Activated CD8-positive, alpha-beta memory T cell treated with anti-CD3 and anti-CD28 coated beads for 4 hours (primary cell): Measurements from ENCODE around the gene NCAM1.
"Not testable (repeated sequence)": the region's sequence is repeated elsewhere in the genome, so short reads cannot be mapped to it uniquely, and the experiment has no call there.

ENCODE experiments used
- DNase-seq, 2 donors: peaks; one replicate each; pipeline ENCODE4 v3.0.0-alpha.2; 2020; ENCODE audit warnings: low read depth in 2 of 2

The NCAM1 gene

DNA sequence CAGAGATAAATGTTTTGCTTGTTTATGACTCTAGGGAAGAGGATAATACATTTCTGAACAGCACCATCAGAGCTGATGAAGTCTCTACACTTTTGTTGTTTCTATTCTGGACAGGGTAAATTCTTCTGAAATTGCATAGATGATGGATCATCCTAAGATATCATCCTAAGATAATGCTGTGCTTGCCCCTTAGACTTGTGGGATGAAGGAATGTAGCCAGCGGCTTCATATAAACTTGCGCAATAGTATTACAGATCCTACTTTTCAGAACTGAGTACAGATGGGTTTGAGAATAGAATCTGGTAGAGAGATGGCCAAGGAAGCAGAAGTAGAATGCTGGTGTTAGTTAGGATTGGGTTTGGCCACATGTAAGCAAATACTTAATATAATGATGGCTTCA is 61.0 kb downstream of the NCAM1 start:
- no peak for DNase-seq

DNA sequence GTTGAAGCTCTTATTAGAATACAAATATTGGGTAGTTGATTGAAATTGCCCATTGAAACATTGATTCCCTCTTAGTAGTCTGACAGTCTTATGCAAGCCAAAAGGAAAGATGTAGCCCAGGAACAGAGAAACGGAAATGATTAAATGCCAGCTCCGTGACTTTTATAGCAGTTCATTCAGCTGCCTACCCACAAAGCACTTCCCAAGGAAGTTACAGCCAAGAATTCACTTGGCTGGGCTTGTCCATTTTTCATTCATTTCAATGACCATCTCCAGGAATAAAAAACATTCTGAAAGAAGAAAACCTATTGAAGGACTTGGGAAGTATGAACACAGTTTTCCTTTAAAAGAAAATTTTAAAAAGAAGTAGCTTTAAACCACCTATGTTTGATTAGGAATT is 62.0 kb downstream of the NCAM1 start:
- no peak for DNase-seq

DNA sequence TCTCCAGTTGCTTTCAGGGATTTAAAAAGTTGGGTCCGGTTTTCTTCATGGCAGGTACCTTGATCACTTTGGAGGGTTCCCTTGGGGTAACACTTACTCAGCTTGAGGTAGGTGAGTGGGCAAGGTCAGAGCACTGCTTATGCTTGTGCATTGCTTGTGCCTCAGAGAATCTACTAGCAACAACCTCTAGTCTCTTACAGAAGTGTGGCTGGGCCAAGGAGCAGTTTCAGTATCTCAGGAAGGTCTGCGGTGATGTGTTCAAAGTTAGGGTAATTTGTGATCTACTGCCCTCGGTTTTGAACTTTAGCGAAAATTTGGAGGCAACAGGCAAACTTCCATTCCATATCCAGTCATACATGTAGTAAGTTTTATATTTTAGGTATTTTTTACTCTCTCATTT is 62.8 kb downstream of the NCAM1 start:
- DNase-seq, result no peak

GRCh38 chr11:113026778-113027177 is 65.6 kb downstream of the NCAM1 start:
- DNase-seq, result no peak

- DNase-seq, result no peak
Measured at GRCh38 chr11:113034576-113034975, 73.4 kb downstream of the NCAM1 start.

- no peak for DNase-seq
Measured at GRCh38 chr11:113035708-113036107, 74.5 kb downstream of the NCAM1 start.

- DNase-seq, result no peak
Measured at GRCh38 chr11:113043698-113044097, 82.5 kb downstream of the NCAM1 start.

DNA sequence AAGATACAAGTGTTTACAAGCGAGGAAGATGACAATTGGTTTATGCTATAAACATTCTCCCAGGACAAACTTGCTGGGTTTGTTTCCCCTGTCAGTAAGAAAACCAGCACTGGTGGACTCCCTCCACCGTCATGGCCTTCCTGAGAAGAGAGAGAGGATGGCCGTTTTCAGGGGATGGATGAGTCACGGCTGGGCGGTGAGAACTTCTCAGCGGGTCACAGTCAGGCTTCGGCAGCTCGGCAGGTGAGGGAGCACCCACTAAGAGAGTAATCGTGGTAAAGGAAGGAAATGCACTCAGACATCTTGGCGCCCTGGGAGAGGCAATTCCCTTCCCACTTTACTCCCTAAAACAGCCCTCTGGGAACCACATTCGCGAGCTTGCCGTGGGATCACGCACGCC is 83.9 kb downstream of the NCAM1 start:
- DNase-seq, result no peak

GRCh38 chr11:113046866-113047265 is 85.6 kb downstream of the NCAM1 start:
- DNase-seq, result no peak

- DNase-seq, result no peak
Measured at GRCh38 chr11:113048820-113049768, 87.9 kb downstream of the NCAM1 start.

- DNase-seq, result not testable (repeated sequence)
Measured at GRCh38 chr11:113053042-113053441, 91.8 kb downstream of the NCAM1 start.

DNA sequence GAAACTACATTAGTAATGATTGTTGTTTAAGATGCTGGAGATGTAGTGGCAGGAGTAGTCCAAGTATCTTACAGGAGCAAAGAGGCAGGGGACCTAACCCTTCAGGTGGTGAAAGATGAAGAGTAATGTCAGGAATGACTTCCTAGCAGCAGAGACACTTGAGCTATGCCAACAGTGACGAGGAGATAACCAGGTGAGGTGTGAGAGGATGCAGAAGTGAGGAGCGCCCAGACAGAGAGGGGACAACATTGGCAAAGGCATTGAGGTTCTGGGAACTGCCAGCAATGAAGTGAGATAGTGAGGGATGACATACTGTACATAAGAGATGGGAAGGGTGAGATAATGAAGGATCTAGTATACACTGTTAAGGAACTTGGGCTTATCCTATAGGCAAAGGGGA is 95.8 kb downstream of the NCAM1 start:
- no peak for DNase-seq

DNA sequence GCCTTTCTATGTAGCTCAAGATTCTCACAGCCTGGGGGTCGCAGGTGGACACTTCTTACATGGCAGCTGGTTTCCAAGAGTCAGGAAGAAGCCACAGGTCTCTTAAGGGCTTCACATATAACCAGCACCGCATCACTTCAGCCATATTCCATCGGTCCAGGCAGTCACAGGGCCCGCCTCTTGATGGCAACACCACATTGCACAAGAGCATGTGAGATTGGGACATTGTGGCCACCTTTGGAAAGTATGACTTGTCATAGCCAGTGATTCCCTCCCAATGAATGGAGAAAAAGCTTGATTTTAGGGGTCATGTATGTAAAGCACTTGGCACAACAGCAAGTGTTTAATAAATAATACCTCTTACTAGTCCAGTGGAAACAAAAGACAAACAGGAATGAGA is 98.3 kb downstream of the NCAM1 start:
- no peak for DNase-seq

- no peak for DNase-seq
Measured at GRCh38 chr11:113065330-113065729, 104.1 kb downstream of the NCAM1 start.

- no peak for DNase-seq
Measured at GRCh38 chr11:113072237-113072858, 111.1 kb downstream of the NCAM1 start.

- DNase-seq, result no peak
Measured at GRCh38 chr11:113073290-113073953, 112.2 kb downstream of the NCAM1 start.

DNA sequence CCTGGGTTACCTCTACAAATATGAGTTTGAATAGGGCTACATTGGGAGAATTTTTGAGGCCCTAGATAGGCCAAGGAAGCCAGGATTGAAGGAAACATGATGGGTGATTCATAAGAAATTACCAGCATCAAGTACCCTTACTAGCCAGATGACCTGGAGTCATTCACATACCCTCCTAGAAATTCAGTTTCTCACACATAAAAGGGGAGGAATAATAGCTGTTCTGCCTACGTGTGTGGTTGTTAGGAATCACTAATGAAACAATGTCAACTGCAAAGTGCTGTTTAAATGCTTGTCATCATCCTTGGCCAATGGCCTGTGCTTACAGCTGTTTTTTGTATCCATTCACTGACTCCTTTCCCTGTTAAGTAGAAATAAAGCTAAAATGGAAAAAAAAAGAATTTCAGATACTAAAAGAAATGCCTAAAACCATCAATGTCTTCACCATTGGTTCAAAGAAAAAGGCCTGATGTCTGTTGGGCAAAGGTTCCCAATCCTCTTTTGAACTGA is 114.4 kb downstream of the NCAM1 start:
- DNase-seq, result no peak

- DNase-seq, result no peak
Measured at GRCh38 chr11:113077379-113077778, 116.2 kb downstream of the NCAM1 start.

GRCh38 chr11:113082341-113082955 is 121.2 kb downstream of the NCAM1 start:
- no peak for DNase-seq

GRCh38 chr11:113083571-113083970 is 122.4 kb downstream of the NCAM1 start:
- no peak for DNase-seq

- no peak for DNase-seq
Measured at GRCh38 chr11:113084297-113084696, 123.1 kb downstream of the NCAM1 start.

- no peak for DNase-seq
Measured at GRCh38 chr11:113085446-113085845, 124.2 kb downstream of the NCAM1 start.
